K562 (cell line): ENCODE measurements around the gene SNAPC2. TPM values are rescaled to one million over a fixed set of nuclear protein-coding genes. Genes with fewer than 3 reads are reported as not detected.

Experiments used
- ATAC-seq: fragments of 200-7000 bp; cut with Tn5 transposase; 3 replicates; pipeline ENCODE4 v1.9.1; 2020; ENCODE audit warnings: moderate library complexity
- BruUV-seq: library from RNA; stranded (reverse); fragments of 400-500 nt; replicated peaks from 2 replicates; lab custom pipeline; 2021; lab: Mats Ljungman, UMichigan
- CTCF ChIA-PET: fragments of 300-600 bp; formaldehyde crosslinking; extraction: SDS; loops from one replicate; lab custom pipeline; 2021; ENCODE audit warnings: low intra/inter-chr PET ratio; lab: Yijun Ruan, JAX
- POLR2A ChIA-PET: fragments of 300-600, 350-650 bp; sonication (Branson Sonifier 250); formaldehyde crosslinking; extraction: SDS; loops from one replicate; lab custom pipeline; 2021; ENCODE audit warnings: antibody characterized with exemption, inconsistent platforms; lab: Yijun Ruan, JAX
- DNase-seq, 4 experiments: peaks; one replicate each; pipeline versions ENCODE4 v3.0.0 to v3.0.0-alpha.2; 2011 to 2018; ENCODE audit warnings: low spot score in 3 of 4, mixed read lengths in 3 of 4; ENCODE audit errors: extremely low read depth in 1 of 4
- FAIRE-seq: peaks from 2 replicates; lab custom pipeline; 2011; peaks lifted over from hg19 to GRCh38; lab: Jason Lieb, UNC
- H2AFZ ChIP-seq: 2 replicates; pipeline ENCODE4 v1.6.0; 2011; ENCODE audit warnings: low read depth, low read length, control low read depth, inconsistent platforms
- H3K27ac ChIP-seq: fragments of 200-600 bp; 3 replicates; pipeline ENCODE4 v1.8.0; 2011; ENCODE audit warnings: low read depth, mild to moderate bottlenecking, control low read depth, inconsistent platforms, low read length, moderate library complexity, mixed read lengths; ENCODE audit errors: extremely low read depth
- H3K27me3 ChIP-seq, 2 experiments: fragments of 300-600 bp in 1 of 2; 2 replicates in 1 of 2; 3 replicates in 1 of 2; pipeline versions ENCODE4 v1.6.0 to v1.8.0; 2011; ENCODE audit warnings: inconsistent platforms in 2 of 2, low read length in 2 of 2, mild to moderate bottlenecking in 1 of 2, mixed read lengths in 1 of 2, moderate library complexity in 1 of 2; ENCODE audit not compliant: control insufficient read depth in 2 of 2, insufficient read depth in 2 of 2
- H3K36me3 ChIP-seq: fragments of 300-600 bp; 3 replicates; pipeline ENCODE4 v1.8.0; 2011; ENCODE audit warnings: mild to moderate bottlenecking, low read length, inconsistent platforms; ENCODE audit not compliant: control insufficient read depth, insufficient read depth
- H3K4me1 ChIP-seq, 2 experiments: fragments of 200-600 bp in 1 of 2; replicated peaks in 1 of 2; 2 replicates in 1 of 2; 3 replicates in 1 of 2; pipeline versions ENCODE4 v1.5.1 to v1.8.0; 2011; ENCODE audit warnings: inconsistent platforms in 2 of 2, low read length in 2 of 2, mild to moderate bottlenecking in 1 of 2, mixed read lengths in 1 of 2, moderate library complexity in 1 of 2; ENCODE audit not compliant: control insufficient read depth in 2 of 2, insufficient read depth in 2 of 2
- H3K4me2 ChIP-seq: 2 replicates; pipeline ENCODE4 v1.6.1; 2011; ENCODE audit warnings: low read length, control low read depth, inconsistent platforms, mixed read lengths; ENCODE audit not compliant: insufficient read depth
- H3K4me3 ChIP-seq: fragments of 200-600 bp; sonication (generic), shearing (Covaris generic); 2 replicates; pipeline ENCODE4 v1.5.1; 2016; ENCODE audit warnings: control low read depth, inconsistent platforms
- H3K79me2 ChIP-seq: fragments of 200-600 bp; 3 replicates; pipeline ENCODE4 v1.8.0; 2011; ENCODE audit warnings: low read length, inconsistent platforms; ENCODE audit not compliant: control insufficient read depth, insufficient read depth
- H3K9ac ChIP-seq, 2 experiments: 2 replicates each; pipeline versions ENCODE4 v1.6.0 to v1.6.1; 2011; ENCODE audit warnings: low read depth in 2 of 2, low read length in 2 of 2, control low read depth in 1 of 2, inconsistent platforms in 1 of 2, mild to moderate bottlenecking in 1 of 2, mixed read lengths in 1 of 2; ENCODE audit not compliant: insufficient read depth in 1 of 2
- H3K9me1 ChIP-seq: one replicate; pipeline ENCODE4 v1.6.0; 2011; ENCODE audit warnings: inconsistent platforms, mild to moderate bottlenecking, low read length, moderate library complexity; ENCODE audit not compliant: control insufficient read depth, insufficient read depth
- H3K9me3 ChIP-seq: replicated peaks from 2 replicates; pipeline ENCODE4 v1.5.1; 2011; ENCODE audit warnings: low read depth, low read length, inconsistent platforms; ENCODE audit not compliant: control insufficient read depth, insufficient read depth
- H4K20me1 ChIP-seq: replicated peaks from 2 replicates; pipeline ENCODE4 v1.6.1; 2011; ENCODE audit warnings: low read length, inconsistent platforms, mixed read lengths; ENCODE audit not compliant: control insufficient read depth, insufficient read depth
- C11orf30 ChIP-seq: fragments of 450-650 bp; IDR thresholded peaks from 2 replicates; pipeline ENCODE4 v1.6.1; 2016; ENCODE audit warnings: low read depth, mild to moderate bottlenecking
- MAFF ChIP-seq: IDR thresholded peaks from 2 replicates; pipeline ENCODE4 v1.6.1; 2012; ENCODE audit warnings: low read length, improper control_type of control experiment
- MAFG ChIP-seq: fragments of 450-650 bp; conservative IDR thresholded peaks from 2 replicates; pipeline ENCODE4 v1.6.1; 2016; ENCODE audit warnings: missing genetic modification characterization, missing compliant biosample characterization
- MAFK ChIP-seq: IDR thresholded peaks from 2 replicates; pipeline ENCODE4 v1.6.1; 2011; ENCODE audit warnings: low read length, improper control_type of control experiment
- POLR2G ChIP-seq: fragments of 200-400 bp; formaldehyde crosslinking; IDR thresholded peaks from 2 replicates; pipeline ENCODE4 v1.6.1; 2017; ENCODE audit warnings: low read depth, mild to moderate bottlenecking, antibody characterized with exemption, low read length, moderate library complexity
- RBM22 ChIP-seq: fragments of 200-400 bp; formaldehyde crosslinking; IDR thresholded peaks from 2 replicates; pipeline ENCODE4 v1.6.1; 2018; ENCODE audit warnings: low read length, low read depth; ENCODE audit not compliant: poor library complexity, severe bottlenecking
- RNF2 ChIP-seq: sonication (generic); IDR thresholded peaks from 2 replicates; pipeline ENCODE4 v1.6.1; 2016
- TEAD2 ChIP-seq: fragments of 450-650 bp; IDR thresholded peaks from 2 replicates; pipeline ENCODE4 v1.6.1; 2016; ENCODE audit warnings: missing genetic modification characterization, control low read depth, missing compliant biosample characterization
- ZEB2 ChIP-seq: fragments of 450-650 bp; IDR thresholded peaks from 2 replicates; pipeline ENCODE4 v1.6.1; 2016
- ZNF316 ChIP-seq: fragments of 450-650 bp; IDR thresholded peaks from 2 replicates; pipeline ENCODE4 v1.6.1; 2016
- WGBS: fragments of 100-300 bp; shearing (Covaris generic); methylation state at CpG from one replicate; pipeline ENCODE4 v1.1.6; 2016; ENCODE audit warnings: low coverage, mixed read lengths; ENCODE audit not compliant: insufficient coverage; ENCODE audit errors: missing lambda C conversion rate; 5-methylcytosine and 5-hydroxymethylcytosine counted together
- in situ Hi-C: fragments of 300-500 bp; cut with MboI; formaldehyde crosslinking; loops from 4 replicates; pipeline ENCODE4 v1.15.0; 2018; ENCODE audit warnings: inconsistent platforms, mixed read lengths
- intact Hi-C: fragments of 100-400 bp; cut with micrococcal nuclease; formaldehyde crosslinking; loops from 2 replicates; pipeline ENCODE4 v1.14.2; 2022
- polyA plus RNA-seq, 8 experiments: library from polyadenylated mRNA; depleted of rRNA in 4 of 8; stranded (reverse) in 5 of 8; unstranded in 3 of 8; fragments of >200 nt; fragmentation: Nextera tagmentation in 2 of 8; fragmentation: Illumina TruSeq in 1 of 8; extraction: Ambion mirVana in 2 of 8; extraction: Trizol in 1 of 8; gene quantifications; 2 replicates each; pipeline versions ENCODE4 v1.2.1 to v1.2.3, GENCODE V29; 2011 to 2014; ENCODE audit warnings: inconsistent platforms in 1 of 8, missing spikeins in 1 of 8
- total RNA-seq, 7 experiments: library from RNA; depleted of rRNA in 6 of 7; stranded (reverse); fragments of >200 nt in 6 of 7; fragmentation: Illumina TruSeq in 2 of 7; extraction: Trizol in 2 of 7; gene quantifications; 2 replicates each; pipeline versions ENCODE4 v1.2.1 to v1.2.3, GENCODE V29; 2011 to 2021; ENCODE audit warnings: low replicate concordance in 1 of 7

Gene SNAPC2
- total and polyA plus RNA-seq, 9 of the 15 experiments (the other 6 are each of a cell fraction or from before 2014, with no cell fraction given): 0.59 to 45.1 (median 15.3) TPM

GRCh38 chr19:7962644-7963268 lies 42.6 kb downstream of the SNAPC2 start:
- 90% methylated on average over 22 of the region's 22 CpGs for WGBS
- ATAC-seq (no peak), DNase-seq (no peak), FAIRE-seq (no peak)
- CTCF ChIA-PET: no interaction called here
- intact Hi-C loops (no loop called here), in situ Hi-C loops (no loop called here)
- Histone ChIP-seq H3K9ac (no peak overlapping the region), H3K27me3 (no peaks in the 10 kb centered on the region), H3K4me1 (peaks cover 7 to 8% of the 10 kb centered on the region in 2 experiments; a peak in 4 of 5 replicates), H3K79me2 (no peaks in the 10 kb centered on the region), H3K36me3 (peaks cover 93% of the 10 kb centered on the region; the same call in 2 of the 3 replicates), H3K9me1 (no peaks in the 10 kb centered on the region), H3K27ac (no peak overlapping the region), H3K4me3 (no peak overlapping the region), H3K4me2 (no peak overlapping the region), H2AFZ (no peak overlapping the region), H4K20me1 (no peaks in the 10 kb centered on the region), H3K9me3 (no peaks in the 10 kb centered on the region)
- POLR2A ChIA-PET: no interaction called here
- BruUV-seq: TSS peak; percentile 29
- peak; percentile 73 for TF ChIP-seq MAFG (tag)
- TF ChIP-seq RBM22: peak; percentile 61
- no peak for TF ChIP-seq RNF2
- TF ChIP-seq ZEB2: no peak
- peak; percentile 45; the same call in 1 of the 2 replicates for TF ChIP-seq POLR2G
- peak; percentile 88 for TF ChIP-seq MAFK
- TF ChIP-seq C11orf30: peak; percentile 85
- peak; percentile 83 for TF ChIP-seq MAFF
- peak; percentile 90 for TF ChIP-seq ZNF316
- no peak for TF ChIP-seq TEAD2 (tag)
